HG03432 (cell line): ENCODE data around the gene SLC35F1.
"Not testable (repeated sequence)": the region's sequence is repeated elsewhere in the genome, so short reads cannot be mapped to it uniquely, and the experiment has no call there.

Source experiments
- ATAC-seq: cut with Tn5 transposase; IDR thresholded peaks from one replicate; pipeline ENCODE4 v1.9.1; 2021; ENCODE audit warnings: mild to moderate bottlenecking, moderate library complexity; ENCODE audit not compliant: unreplicated experiment

SLC35F1 gene

DNA sequence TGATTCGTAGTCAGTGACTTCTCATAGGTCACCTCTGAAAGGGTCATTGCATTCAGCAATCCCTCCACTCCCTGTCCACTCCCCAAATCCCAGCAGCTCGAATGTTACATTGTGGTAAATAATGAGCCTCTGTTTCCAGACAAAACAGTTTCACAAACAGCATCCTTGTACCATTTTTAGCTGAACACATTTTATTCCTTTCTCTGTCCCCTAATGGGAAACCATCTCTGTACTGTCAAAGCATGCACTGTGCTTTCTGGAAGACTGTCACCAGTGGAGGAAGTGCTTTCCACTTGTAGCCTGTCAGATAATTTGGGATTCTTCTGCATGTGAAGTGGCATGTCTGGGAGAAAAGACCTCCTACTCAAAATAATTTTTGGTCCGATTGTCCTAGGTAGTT is 82.0 kb downstream of the SLC35F1 start:
- no peak for ATAC-seq

DNA sequence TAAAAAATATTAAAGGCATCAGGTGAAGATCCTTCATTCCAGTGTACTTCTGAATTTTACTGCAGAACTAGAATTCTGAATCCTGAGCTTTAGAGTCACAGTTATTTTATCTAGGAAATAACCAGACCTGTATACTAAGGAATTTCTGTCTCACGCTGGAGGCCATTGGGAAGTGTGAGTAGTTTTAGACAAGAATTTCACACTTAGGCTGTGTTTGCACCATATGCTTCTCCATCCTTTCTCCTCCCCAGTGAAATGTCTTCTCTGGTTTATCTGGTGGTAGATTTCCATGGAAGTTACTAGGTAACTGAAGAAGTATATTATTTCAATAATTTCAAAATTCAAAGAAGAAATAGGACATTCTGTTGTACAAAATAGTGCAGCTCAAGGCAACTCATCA is 83.1 kb downstream of the SLC35F1 start:
- ATAC-seq, result no peak

DNA sequence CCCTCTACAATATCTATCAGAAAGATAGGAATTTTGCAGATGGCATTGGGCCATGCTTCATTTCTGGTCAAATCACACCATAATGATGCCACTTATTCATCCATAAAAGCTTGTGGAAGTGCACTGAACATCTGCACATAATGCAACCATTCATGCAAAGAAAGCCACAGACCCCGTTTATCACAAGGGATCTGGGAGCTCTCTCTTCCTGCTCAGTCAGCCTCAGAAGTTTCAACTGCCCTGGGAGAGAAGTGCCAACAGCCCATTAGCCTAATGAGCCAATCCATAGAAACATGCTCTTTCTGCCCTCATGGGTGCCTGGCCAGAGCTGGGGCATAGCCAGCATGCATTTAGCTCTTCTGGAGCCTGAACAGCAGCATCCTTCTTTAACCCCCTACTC is 85.8 kb downstream of the SLC35F1 start:
- ATAC-seq, result no peak

GRCh38 chr6:118012944-118013343 is 105.9 kb downstream of the SLC35F1 start:
- no peak for ATAC-seq

DNA sequence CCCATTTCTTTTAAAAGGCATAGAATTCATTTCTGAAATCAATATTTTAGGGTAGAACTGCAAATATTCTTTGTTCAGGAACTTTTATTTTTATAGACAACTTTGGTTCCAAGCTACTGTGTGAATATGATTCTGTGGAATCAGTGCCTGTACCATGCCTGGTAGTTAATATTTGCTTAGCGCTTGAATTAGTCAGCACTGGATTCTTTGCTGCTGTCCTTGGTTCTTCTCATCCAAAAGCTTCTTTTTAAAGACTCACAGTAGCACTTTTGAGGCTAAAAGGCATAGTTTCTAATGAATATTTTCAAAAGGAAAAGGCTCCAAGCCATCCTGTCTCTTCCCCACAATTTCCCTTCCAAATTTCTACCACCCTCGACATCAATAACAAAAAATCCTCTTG is 109.5 kb downstream of the SLC35F1 start:
- no peak for ATAC-seq

DNA sequence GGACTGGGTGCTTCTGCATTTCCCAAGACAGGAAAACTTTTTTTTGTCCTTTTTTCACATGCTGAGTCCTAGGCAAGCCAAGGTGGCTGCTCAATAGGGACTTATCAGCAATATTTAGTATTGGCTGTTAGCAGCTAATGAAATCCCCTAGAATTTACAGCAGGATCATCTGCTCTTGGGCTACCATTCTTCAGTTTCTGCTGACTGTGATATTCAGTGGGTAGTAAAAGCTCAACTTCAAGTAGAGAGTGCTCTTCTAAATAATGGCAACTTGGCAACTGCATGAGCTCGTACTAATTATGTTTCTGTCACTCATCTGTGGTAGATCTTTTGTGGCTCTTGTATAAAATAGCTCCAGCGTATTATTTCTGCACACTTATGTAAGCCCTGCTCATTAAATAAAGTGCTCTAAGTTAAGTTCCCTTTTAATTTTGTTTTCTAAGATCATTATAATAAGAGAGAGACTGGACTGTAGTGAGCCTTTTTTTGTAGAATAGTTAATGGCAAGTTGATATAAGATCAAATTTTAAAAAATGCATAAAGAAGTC is 110.3 kb downstream of the SLC35F1 start:
- ATAC-seq, result no peak

GRCh38 chr6:118023771-118024170 is 116.7 kb downstream of the SLC35F1 start:
- no peak for ATAC-seq

DNA sequence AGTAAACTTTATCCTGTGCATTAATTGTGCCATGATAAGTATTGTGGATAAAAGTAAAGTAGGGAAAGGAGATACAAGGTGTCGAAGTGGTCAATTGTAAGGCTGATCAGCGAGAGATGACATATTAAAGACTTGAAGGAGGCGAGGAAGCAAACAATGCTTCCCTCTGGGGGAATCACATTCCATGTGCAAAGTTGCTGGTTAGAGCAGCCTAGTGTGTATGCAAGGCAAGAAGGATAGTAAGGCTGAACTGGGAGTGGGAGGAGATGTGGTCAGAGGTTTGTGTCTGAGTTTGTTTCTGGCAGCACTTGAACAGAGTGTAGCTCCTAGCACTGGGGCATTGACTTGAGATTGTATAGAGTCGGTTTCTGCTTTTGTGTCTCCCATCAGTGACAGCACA is 122.9 kb downstream of the SLC35F1 start:
- ATAC-seq, result no peak

- ATAC-seq, result not testable (repeated sequence)
These were observed 130.4 kb downstream of the SLC35F1 start for GRCh38 chr6:118037479-118037878.

GRCh38 chr6:118042855-118043254 is 135.8 kb downstream of the SLC35F1 start:
- peak; percentile 72 for ATAC-seq

DNA sequence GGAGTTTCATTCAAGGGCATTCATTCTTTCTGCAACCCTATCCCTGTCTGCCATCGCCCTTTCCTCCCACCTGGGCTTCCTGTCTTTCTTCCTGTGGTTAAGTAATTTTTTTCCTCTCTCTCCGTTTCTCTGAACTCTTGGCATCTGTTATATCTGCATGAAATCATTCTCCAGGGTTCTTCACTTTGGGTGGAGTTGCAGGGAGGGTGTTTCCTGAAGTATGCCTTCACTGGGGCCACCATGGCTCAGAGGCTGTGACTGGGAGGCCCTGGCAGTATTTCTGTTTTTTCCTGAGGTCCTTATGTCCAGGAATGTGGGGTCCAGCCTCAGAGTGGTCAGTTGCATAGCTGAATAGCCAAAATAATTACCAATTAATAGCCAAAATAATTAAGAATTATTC is 137.2 kb downstream of the SLC35F1 start:
- no peak for ATAC-seq

- no peak for ATAC-seq
These were observed 147.0 kb downstream of the SLC35F1 start for GRCh38 chr6:118054082-118054481.

- ATAC-seq, result no peak
These were observed 154.6 kb downstream of the SLC35F1 start for GRCh38 chr6:118061666-118062065.

DNA sequence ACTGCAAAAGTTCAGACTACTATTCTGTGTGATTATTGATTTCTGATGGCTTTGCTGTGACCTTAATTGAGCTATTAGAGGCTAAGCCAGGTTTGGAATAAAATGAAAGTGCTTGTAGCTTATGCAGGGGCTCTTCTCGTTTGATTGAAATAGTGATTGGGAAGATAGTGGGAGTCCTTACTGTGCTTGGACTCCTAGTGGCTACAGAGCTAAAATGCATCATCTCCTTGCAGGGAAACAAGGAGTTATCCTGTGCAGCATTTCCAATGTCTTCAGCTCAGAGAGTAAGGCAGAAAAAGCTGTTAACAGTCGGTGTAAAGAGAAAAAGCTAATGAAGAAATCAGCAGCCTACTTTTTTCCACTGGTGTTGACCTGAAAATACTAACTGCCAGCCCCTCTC is 173.5 kb downstream of the SLC35F1 start:
- ATAC-seq, result no peak

DNA sequence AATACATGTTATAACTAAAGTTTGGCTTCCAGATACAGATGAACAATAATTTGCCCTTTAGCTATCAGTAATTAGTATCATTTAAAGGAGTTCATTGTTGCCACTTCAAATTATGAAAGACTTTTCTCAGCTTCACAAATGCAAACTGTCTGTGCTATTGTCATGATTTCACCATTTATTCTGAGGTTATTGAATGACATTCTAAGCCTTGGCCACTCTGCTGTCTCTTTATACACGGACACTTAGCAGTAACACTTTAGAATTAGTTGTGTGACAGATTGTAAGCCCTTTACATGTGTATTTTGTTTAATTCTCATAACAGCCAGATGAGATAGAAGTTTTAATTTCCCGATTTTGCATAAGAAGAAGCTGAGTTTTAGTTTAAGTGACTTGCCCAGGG is 176.6 kb downstream of the SLC35F1 start:
- no peak for ATAC-seq

- ATAC-seq, result no peak
These were observed 178.6 kb downstream of the SLC35F1 start for GRCh38 chr6:118085665-118086064.

DNA sequence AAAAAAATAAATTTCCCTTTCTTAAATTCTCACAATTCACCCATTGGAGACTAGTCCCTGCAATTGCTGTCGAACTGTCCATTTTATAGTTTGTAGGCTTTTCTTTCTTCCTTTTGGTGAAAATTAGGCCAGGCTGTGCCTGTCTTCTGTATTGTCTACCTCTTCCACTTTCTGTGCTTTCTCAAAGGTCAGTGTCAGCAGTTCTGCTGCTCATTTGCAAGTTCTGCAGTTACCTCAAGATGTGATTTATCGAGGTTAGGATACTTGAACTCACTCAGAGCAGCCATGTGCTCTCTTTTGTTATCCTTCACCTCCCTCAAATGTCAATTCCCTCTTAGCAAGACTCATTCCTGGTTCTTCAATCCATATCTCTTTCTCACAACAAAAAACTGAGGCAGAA is 179.1 kb downstream of the SLC35F1 start:
- no peak for ATAC-seq

DNA sequence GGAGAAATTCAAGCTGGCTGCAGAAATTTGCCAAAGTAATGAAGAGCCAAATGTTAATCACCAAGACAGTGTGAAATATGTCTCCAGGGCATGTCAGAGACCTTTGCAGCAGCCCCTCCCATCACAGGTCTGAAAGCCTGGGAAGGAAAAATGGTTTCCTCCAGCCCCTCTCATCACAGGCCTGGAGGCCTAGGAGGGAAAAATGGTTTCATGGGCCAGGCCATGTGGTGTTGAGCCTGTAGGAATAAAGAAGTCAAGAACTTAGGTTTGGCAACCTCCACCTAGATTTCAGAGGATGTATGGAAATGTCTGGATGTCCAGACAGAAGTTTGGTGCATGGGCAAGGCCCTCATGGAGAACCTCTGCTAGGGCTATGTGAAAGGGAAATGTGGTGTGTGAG is 185.0 kb downstream of the SLC35F1 start:
- ATAC-seq, result no peak

DNA sequence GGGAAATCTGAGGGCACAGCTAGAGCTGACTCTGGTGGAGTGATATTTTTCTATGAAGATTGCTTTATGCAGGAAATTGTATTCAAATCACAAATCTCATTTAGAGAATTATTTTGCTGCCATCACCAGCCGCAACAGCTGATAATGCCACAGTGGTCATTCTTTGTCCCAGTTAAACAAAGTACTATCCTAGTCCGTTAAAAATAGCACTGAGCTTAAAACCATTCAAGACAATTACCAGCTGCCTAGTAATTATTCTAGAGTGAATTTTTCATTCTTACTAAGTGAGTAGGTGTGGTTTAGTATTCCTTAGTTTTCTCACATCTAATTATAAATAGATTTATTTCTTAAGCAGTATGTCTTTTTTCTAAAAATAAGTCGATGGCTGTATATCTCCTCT is 190.5 kb downstream of the SLC35F1 start:
- no peak for ATAC-seq

DNA sequence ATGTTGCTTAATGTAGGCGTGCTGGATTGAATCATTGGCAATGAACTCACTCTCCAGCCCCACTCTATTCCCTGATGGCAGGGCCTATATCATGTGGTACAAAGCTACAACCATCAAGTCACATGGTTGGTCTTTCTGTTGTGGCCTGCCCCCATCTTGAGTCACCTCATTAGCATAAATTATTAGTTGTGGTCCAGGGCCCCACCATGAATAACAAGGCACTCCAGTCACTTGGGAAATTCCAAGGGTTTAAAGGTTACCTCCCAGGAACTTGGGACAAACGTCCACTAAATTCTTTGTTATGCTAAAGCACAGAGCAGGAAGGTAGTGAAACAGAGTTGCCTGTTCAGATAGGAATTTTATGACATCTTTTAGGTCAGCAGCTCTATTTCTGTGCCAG is 193.7 kb downstream of the SLC35F1 start:
- ATAC-seq, result no peak

GRCh38 chr6:118101220-118101619 is 194.2 kb downstream of the SLC35F1 start:
- ATAC-seq, result no peak

DNA sequence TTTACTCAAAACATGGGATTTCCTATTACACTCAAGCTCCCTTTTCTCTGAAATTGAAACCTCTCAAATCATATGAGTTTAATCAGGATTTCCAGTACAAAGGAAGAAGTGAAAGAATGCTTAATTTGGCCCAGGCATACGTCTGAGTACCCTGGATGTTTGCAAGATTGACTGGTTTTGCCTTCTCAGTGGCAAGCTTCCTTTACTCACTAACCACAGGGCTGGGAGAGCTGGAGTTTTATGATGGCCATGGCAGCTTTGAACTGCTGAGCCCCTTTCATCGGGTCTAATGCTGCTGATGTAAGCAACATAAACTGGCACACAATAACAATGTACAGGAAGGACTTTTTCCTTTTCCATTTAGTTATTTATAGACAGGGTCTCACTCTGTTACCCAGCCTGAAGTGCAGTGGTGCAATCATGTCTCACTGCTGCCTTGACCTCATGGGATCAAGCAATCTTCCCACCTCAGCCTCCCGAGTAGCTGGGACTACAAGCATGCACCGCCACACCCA is 194.8 kb downstream of the SLC35F1 start:
- no peak for ATAC-seq

DNA sequence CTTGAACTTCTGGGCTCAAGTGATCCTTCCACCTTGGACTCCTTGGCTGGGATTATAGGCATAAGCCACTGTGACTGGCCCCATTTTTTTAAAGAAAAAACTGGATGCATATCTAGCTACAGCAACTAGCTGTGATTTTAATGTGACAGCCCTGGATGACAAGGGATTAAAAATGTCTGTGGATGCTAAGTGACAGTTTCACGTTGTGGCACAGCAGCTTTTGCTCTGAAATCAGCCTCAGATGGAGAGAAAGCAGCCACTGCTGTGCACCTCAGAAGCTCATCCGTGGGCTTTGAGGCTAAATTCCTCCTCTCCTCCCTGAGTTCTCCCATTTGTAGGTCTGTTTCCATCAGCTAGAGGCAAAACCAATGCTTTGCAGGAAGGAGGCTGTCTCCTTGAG is 195.3 kb downstream of the SLC35F1 start:
- no peak for ATAC-seq
